ENCODE data around the gene OGA.

OGA gene

GRCh38 chr10:101818119-101818871 is at the start of gene OGA:
TSS of gene OGA (minus strand) at chr10:101818444. CDS start at chr10:101818022, 422 bp downstream.
- peak; percentile 100 for DNase-seq (ENCODE audit: low read depth)
- peak within 1 kb of the TSS; percentile 95 for H3K4me3 ChIP-seq (ENCODE audit: low read length)
- TF ChIP-seq, protein P1, sequence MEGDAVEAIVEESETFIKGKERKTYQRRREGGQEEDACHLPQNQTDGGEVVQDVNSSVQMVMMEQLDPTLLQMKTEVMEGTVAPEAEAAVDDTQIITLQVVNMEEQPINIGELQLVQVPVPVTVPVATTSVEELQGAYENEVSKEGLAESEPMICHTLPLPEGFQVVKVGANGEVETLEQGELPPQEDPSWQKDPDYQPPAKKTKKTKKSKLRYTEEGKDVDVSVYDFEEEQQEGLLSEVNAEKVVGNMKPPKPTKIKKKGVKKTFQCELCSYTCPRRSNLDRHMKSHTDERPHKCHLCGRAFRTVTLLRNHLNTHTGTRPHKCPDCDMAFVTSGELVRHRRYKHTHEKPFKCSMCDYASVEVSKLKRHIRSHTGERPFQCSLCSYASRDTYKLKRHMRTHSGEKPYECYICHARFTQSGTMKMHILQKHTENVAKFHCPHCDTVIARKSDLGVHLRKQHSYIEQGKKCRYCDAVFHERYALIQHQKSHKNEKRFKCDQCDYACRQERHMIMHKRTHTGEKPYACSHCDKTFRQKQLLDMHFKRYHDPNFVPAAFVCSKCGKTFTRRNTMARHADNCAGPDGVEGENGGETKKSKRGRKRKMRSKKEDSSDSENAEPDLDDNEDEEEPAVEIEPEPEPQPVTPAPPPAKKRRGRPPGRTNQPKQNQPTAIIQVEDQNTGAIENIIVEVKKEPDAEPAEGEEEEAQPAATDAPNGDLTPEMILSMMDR (IDR thresholded peaks at IDR 0.05; ENCODE audit: insufficient read depth, low read depth, low read length, missing control alignments), result no peak

GRCh38 chr10:101867931-101868330 is 49.7 kb upstream of the OGA start:
- DNase-seq (ENCODE audit: low read depth), result no peak
- TF ChIP-seq, protein P1 (IDR thresholded peaks at IDR 0.05; ENCODE audit: insufficient read depth, low read depth, low read length, missing control alignments), result no peak
- no peak overlapping the region for H3K4me3 ChIP-seq (ENCODE audit: low read length)

- TF ChIP-seq, protein P1 (IDR thresholded peaks at IDR 0.05; ENCODE audit: insufficient read depth, low read depth, low read length, missing control alignments), result no peak
- DNase-seq (ENCODE audit: low read depth), result no peak
- no peak overlapping the region for H3K4me3 ChIP-seq (ENCODE audit: low read length)
These were observed 41.3 kb upstream of the OGA start for GRCh38 chr10:101859530-101859929.

DNA sequence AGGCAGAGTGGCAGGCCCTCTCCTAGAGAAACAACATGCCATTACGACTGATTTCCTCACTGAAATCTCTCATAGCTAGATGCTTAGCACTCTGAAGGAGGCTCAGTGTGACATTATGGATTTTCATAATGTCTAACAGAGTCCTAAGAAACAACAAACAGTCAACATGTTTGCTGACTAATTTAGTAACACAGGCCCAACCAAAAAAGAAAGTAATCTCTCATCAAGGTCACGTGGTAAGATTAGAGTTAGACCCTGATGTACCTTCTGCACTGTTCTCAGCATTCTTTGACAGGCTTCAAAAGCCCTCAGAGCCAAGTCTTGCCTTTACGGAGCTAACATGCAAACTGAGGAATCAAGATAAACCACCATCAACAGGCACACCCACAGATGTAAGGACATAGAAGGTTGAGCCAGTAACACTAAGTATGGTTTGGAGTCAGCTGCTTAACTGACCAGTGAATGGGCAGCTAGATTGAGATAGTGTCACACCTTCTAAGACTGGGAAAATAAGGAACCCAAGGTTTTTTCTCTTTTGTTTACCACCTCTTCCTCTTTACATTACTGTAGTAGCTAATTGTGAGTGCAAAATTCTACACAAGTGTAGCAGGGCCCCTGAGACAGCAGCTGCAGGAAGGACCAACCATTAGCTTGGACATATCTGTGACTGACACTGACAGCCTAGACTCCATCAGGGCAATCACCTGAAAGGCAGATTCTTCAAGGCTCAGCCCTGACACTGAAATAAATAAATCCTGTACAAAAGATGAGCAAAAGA is 40.7 kb upstream of the OGA start:
- H3K4me3 ChIP-seq (ENCODE audit: low read length), result no peak overlapping the region
- TF ChIP-seq, protein P1 (IDR thresholded peaks at IDR 0.05; ENCODE audit: insufficient read depth, low read depth, low read length, missing control alignments), result no peak
- DNase-seq (ENCODE audit: low read depth), result no peak

DNA sequence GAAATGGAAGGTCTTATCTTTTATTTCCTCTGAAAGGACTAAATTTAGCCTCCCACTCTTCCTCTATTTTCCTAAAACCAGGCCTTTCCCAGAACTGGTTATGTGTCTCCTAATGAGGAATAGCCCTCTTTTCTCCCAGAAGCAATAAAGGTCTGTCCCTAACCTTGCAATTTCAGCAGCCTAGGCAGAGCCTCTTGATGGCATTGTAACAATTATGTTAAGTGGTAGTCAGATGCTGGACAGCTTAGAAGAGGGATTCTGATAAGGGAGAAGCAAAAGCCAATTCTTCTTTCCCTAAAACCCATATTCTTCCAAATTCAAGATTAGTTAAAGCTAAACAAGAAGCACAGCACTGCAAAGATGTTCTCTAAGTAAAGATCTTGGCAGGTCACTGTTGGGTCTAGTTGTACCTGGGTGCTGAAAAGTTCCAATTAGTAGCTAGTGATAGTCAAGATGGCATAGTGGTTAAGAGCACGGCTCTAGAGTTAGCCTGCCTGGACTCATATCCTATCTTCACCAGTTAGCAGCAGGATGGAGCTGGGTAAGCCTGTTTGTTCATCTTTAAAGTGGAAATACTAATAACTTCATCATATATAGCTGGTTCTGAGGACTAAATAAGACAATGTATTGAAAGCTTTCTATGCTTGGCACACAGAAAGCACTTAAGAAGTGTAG is 39.7 kb upstream of the OGA start:
- no peak for DNase-seq (ENCODE audit: low read depth)
- H3K4me3 ChIP-seq (ENCODE audit: low read length), result no peak overlapping the region
- TF ChIP-seq, protein P1 (IDR thresholded peaks at IDR 0.05; ENCODE audit: insufficient read depth, low read depth, low read length, missing control alignments), result no peak

GRCh38 chr10:101856626-101857025 is 38.4 kb upstream of the OGA start:
- no peak overlapping the region for H3K4me3 ChIP-seq (ENCODE audit: low read length)
- TF ChIP-seq, protein P1 (IDR thresholded peaks at IDR 0.05; ENCODE audit: insufficient read depth, low read depth, low read length, missing control alignments), result no peak
- DNase-seq (ENCODE audit: low read depth), result peak; percentile 57
